Measurements from ENCODE around the gene FOXA2. TPM values are rescaled to one million over a fixed set of nuclear protein-coding genes. Genes with fewer than 3 reads are reported as not detected.

Gene FOXA2
- total and polyA plus RNA-seq, 2 of the 13 experiments (the other 11 are each of a cell fraction or from before 2014, with no cell fraction given), result 8.8 to 12.2 TPM

GRCh38 chr20:22629447-22629846, 45.1 kb upstream of the FOXA2 start:
- no peaks in the 10 kb centered on the region for H3K79me2 ChIP-seq (ENCODE audit: insufficient read depth, low read length)
- no peaks in the 10 kb centered on the region for H3K9me3 ChIP-seq (ENCODE audit: low read length)
- CTCF ChIA-PET (ENCODE audit: low intra/inter-chr PET ratio, low total read pairs), result no interaction called here
- TF ChIP-seq ZNF382 (CRISPR knock-in tag; IDR thresholded peaks at IDR 0.05; ENCODE audit: borderline replicate concordance), result no peak
- TF ChIP-seq CREB1 (IDR thresholded peaks at IDR 0.05), result peak; percentile 72
- no peak for TF ChIP-seq CREB1 (CRISPR knock-in tag; IDR thresholded peaks at IDR 0.05)
- no peak for FAIRE-seq
- POLR2A ChIA-PET, result no interaction called here
- intact Hi-C loops (cut with micrococcal nuclease; ENCODE audit: unreplicated experiment) (no loop called here), in situ Hi-C loops (cut with HindIII; ENCODE audit: extremely low pct_ligation_motif_present, low pct_unique_long_range_greater_than_20kb) (no loop called here)
- no peak overlapping the region for H3K27ac ChIP-seq (ENCODE audit: extremely low read length, insufficient read depth, low read length)
- no peak overlapping the region for H3K9ac ChIP-seq (ENCODE audit: insufficient read depth, low read depth, low read length)
- 4% methylated on average over 3 of the region's 3 CpGs for WGBS (ENCODE audit: low lambda C conversion rate)
- H3K4me1 ChIP-seq (ENCODE audit: insufficient read depth, low read length), result no peaks in the 10 kb centered on the region
- H3K4me3 ChIP-seq (replicated peaks in 1 of 3; ENCODE audit: insufficient read depth in 1 of 3, low read depth in 2 of 3, low read length in 3 of 3), result no peak overlapping the region
- DNase-seq (ENCODE audit: low spot score), result no peak
- H3K4me2 ChIP-seq (ENCODE audit: low read depth, low read length), result no peak overlapping the region
- no peaks in the 10 kb centered on the region; a peak in 1 of 5 replicates for H3K27me3 ChIP-seq (ENCODE audit: control insufficient read depth in 1 of 2, insufficient read depth in 2 of 2, low read length in 2 of 2)
- no peaks in the 10 kb centered on the region for H3K36me3 ChIP-seq (replicated peaks in 1 of 2; ENCODE audit: control insufficient read depth in 1 of 2, insufficient read depth in 2 of 2, low read length in 2 of 2)
- BruUV-seq (replicated peaks), result no TSS peak
- H2AFZ ChIP-seq (ENCODE audit: low read length), result no peak overlapping the region
- ATAC-seq, result no peak
- H4K20me1 ChIP-seq (ENCODE audit: insufficient read depth, low read length), result no peaks in the 10 kb centered on the region

GRCh38 chr20:22626496-22626895, 42.1 kb upstream of the FOXA2 start:
- in situ Hi-C loops (cut with HindIII; ENCODE audit: extremely low pct_ligation_motif_present, low pct_unique_long_range_greater_than_20kb) (no loop called here), intact Hi-C loops (cut with micrococcal nuclease; ENCODE audit: unreplicated experiment) (no loop called here)
- 3% methylated on average over 1 of the region's 1 CpG for WGBS (ENCODE audit: low lambda C conversion rate)
- ChIA-PET CTCF (ENCODE audit: low intra/inter-chr PET ratio, low total read pairs) (no interaction called here), POLR2A (no interaction called here)
- FAIRE-seq (no peak), ATAC-seq (no peak), DNase-seq (ENCODE audit: low spot score) (no peak)
- TF ChIP-seq PTBP1 (IDR thresholded peaks at IDR 0.05; ENCODE audit: low read depth, low read length, poor library complexity, severe bottlenecking) (no peak), CBX5 (CRISPR knock-in tag; IDR thresholded peaks at IDR 0.05; ENCODE audit: borderline replicate concordance) (no peak), ZNF777 (CRISPR knock-in tag; IDR thresholded peaks at IDR 0.05) (no peak), ATF7 (IDR thresholded peaks at IDR 0.05) (no peak), ATF7 (CRISPR knock-in tag; IDR thresholded peaks at IDR 0.05) (no peak), ZNF143 (CRISPR knock-in tag; IDR thresholded peaks at IDR 0.05) (no peak), FOXA3 (CRISPR knock-in tag; IDR thresholded peaks at IDR 0.05) (no peak), ZNF414 (CRISPR knock-in tag; IDR thresholded peaks at IDR 0.05) (no peak), NR2F2 (IDR thresholded peaks at IDR 0.05; ENCODE audit: borderline replicate concordance, low read depth) (no peak), ZNF614 (CRISPR knock-in tag; IDR thresholded peaks at IDR 0.05; ENCODE audit: borderline replicate concordance) (no peak), PRDM10 (CRISPR knock-in tag; IDR thresholded peaks at IDR 0.05; ENCODE audit: low read depth) (no peak), TAF15 (IDR thresholded peaks at IDR 0.05; ENCODE audit: low read depth, low read length, poor library complexity, severe bottlenecking) (no peak), CHD4 (IDR thresholded peaks at IDR 0.05; ENCODE audit: borderline replicate concordance, low read length) (no peak), ZNF160 (CRISPR knock-in tag; IDR thresholded peaks at IDR 0.05) (no peak), SYNCRIP (IDR thresholded peaks at IDR 0.05; ENCODE audit: insufficient read depth, low read depth, low read length) (no peak)
- Histone ChIP-seq H3K4me2 (ENCODE audit: low read depth, low read length) (no peak overlapping the region), H3K79me2 (ENCODE audit: insufficient read depth, low read length) (no peaks in the 10 kb centered on the region), H3K9ac (ENCODE audit: insufficient read depth, low read depth, low read length) (no peak overlapping the region), H3K27ac (ENCODE audit: extremely low read length, insufficient read depth, low read length) (no peak overlapping the region), H3K9me3 (ENCODE audit: low read length) (no peaks in the 10 kb centered on the region), H4K20me1 (ENCODE audit: insufficient read depth, low read length) (no peaks in the 10 kb centered on the region), H3K4me1 (ENCODE audit: insufficient read depth, low read length) (no peaks in the 10 kb centered on the region), H2AFZ (ENCODE audit: low read length) (no peak overlapping the region), H3K36me3 (replicated peaks in 1 of 2; ENCODE audit: control insufficient read depth in 1 of 2, insufficient read depth in 2 of 2, low read length in 2 of 2) (no peaks in the 10 kb centered on the region), H3K4me3 (replicated peaks in 1 of 3; ENCODE audit: insufficient read depth in 1 of 3, low read depth in 2 of 3, low read length in 3 of 3) (no peak overlapping the region), H3K27me3 (ENCODE audit: control insufficient read depth in 1 of 2, insufficient read depth in 2 of 2, low read length in 2 of 2) (no peaks in the 10 kb centered on the region; a peak in 1 of 5 replicates)
- BruUV-seq (replicated peaks), result no TSS peak
